NCI-H1048 (cell line): Measurements from ENCODE around the gene PLBD1.
A peak's percentile ranks its signal among the peaks of the same experiment; 100 is the strongest.

ENCODE experiments used
- DNase-seq: peaks from one replicate; lab custom pipeline; 2025; lab: John Stamatoyannopoulos, UW

PLBD1 gene

GRCh38 chr12:14564336-14564959 is 3.2 kb downstream of the PLBD1 start:
- DNase-seq, result no peak

- no peak for DNase-seq
Measured at GRCh38 chr12:14563046-14563445, 4.6 kb downstream of the PLBD1 start.

DNA sequence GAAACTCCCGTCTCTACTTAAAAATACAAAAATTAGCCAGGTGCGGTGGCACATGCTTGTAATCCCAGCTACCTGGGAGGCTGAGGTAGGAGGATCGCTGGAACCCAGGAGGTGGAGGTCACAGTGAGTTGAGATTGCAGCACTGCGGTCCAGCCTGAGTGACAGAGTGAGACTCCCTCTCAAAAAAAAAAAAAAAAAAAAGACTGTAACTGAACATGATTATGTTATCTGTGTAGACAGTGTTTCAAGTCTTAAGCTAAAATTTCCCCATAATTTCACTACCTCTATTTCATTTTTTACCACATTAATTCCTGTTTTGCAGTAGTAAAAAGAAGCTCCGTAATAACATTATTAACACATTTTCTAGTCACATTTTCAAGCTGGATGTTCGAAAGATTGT is 5.4 kb downstream of the PLBD1 start:
- no peak for DNase-seq

DNA sequence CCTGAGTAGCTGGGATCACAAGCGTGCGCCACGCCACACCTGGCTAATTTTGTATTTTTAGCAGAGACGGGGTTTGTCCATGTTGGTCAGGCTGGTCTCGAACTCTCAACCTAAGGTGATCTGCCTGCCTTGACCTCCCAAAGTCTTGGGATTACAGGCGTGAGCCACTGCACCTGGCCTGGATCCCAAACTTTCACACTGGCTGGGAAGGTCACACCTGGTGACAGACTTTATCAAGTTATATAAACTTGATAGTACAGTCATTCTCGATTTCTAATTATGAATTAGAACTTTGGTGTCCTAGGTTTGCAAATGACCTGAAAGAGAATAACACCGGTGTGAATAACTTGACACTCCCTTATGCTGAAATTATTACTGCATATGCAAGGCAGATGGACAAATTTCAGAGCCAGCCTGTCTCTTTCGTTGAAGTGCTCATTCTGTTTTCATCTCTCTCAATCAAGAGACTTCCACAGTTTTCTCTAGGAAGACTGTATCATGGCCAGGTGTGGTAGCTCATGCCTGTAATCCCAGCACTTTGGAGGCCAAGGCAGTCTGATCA is 5.9 kb downstream of the PLBD1 start:
- no peak for DNase-seq

DNA sequence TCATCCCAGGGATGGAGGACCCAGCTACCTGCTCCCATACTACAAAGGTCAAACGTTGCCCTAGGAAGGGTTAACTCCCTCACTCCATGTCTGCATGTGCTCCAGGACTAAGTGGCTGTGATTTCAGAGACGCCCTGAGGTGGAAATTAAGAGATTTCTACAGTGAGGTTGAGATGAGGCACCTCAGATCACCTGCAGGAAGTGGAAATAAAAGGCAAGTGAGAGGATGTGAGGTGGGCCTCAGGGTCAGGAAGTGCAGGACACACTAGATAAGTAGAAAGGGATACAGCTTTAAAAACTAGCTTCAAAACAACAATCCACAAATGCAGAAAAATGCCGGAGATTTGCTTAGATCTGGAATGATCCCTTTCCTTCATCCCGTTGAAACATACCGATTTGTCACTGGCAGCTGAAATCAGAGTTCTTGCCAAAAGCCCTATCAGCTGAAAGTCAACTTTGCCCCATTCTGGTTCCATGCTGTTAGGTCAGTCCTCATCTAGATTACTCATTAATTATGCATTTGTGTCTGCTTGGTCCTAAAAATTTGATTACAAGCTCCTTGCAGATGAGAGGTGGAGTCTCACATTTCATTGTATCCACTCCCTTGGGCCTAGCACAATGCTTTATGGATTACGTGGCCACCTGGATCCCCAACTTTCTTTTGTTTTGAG is 6.6 kb downstream of the PLBD1 start:
- DNase-seq, result no peak

DNA sequence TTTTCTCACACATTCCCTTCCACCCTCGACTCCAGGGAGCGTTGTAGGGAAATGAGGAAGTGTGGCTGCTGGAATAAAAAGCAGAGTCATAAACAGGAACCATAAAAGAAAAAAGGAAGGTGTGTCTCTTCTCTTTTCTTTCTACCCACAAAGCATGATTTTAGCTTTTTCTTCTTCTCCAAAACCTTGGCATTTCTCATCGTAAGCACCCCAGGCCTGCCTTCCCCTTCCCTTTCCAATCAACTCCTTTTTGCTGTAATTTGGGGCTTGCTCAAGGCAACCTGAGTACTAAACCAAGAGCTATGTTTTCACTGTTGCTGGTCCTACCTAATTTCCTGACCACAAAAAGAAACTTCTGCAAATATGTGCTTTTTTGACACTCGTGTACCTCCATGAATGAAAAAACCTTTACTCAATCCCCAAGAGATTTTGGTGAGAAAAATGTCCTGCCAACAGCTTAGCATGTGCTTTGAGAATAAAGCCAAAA is 9.2 kb downstream of the PLBD1 start:
- DNase-seq, result no peak

DNA sequence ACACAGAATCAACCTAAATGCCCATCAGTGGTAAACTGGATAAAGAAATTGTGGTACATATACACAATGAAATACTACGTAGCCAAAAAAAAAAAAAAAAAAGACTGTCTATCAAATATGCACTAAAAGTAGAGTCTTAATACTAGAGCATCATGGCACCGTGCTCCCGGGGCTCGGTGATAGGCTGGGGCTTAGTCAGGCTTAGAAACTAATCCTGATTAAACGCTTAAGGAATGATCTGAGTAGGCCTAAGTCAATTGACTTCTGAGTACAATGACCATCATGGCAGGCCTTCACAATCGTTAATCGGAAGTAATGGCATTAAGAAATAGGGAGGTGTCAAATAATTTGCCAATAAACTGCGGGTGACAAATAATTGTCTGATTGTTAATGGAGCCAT is 9.7 kb downstream of the PLBD1 start:
- DNase-seq, result no peak

GRCh38 chr12:14554281-14555007 is 13.2 kb downstream of the PLBD1 start:
- no peak for DNase-seq

DNA sequence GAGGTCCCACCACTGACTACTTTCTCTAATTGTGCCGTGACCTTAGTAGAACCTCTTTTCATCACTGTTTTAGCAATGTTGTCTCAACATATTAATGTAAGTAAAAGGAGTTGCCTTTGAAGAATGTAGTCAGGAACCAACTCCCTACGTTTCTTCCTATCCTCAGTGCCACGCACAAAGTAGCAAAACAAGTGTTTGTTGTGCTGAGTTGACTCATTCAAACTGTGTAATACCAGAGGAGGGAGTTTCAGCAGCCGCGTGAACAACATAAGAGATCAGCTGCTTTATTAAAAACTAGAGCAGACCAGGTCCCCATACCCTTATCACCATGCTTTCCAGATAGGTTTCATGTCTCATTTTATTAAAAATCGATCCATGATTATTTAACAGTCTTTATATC is 19.1 kb downstream of the PLBD1 start:
- no peak for DNase-seq

DNA sequence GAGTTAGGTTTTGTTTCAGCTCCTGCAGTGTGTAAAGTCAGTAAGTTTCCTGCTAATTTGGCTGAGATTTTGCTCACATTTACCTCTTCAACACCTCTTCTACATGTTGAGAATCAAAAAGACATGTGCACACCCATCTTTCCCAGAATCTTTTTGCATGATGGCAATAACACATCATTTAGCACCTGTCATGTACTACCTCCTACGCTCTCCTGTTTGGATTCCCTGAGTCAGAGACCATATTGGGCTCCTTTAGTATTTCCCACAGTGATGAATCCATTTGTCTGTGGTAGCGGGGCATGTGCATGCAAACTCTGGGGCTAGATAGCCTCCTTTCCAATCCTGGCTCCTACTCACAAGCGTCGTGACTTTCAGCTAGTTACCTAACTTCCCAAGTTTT is 20.1 kb downstream of the PLBD1 start:
- DNase-seq, result no peak

DNA sequence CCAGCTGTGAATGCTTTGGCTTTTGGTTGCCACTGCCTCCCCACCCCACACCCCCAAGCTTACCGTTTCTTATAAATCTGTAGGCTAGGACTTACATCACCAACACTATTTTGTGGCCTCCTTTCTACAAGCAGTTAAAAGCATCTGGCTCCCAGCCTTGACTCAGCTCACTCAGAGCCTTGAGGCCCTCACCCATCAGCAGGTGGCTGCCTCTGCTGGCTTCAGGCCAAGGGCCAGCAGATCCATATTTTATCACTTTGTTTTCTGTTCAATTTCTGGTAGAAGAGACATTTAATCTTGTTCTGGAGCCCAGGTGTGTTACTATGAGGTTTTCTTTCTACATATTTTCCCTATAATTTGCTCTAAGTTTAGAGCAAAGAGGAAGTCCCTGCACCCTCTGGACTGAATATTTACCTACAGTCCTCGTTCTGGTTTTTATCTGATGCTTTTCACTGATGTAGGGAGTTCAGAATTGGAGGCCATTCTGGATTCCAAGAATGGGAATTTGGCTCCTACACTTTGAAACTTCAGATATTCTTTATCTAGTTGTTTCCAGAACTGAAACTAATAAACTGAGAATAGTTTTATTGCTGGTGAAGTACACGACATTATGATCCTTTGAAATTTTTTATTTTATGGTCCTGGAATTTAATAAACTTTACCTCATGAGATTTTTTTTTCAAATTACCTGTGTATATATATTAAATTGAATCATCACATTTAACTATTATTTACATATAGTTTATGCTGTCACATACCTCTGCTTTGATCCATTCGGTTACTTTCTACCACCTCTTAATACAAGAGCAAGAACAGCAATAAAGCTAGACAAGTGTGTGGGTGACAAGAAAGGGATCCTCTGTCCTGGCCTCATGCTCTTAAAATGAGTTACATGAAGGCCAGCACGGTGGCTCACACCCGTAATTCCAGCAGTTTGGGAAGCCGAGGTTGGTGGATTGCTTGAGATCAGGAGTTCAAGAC is 22.2 kb downstream of the PLBD1 start:
- no peak for DNase-seq

- DNase-seq, result no peak
Measured at GRCh38 chr12:14540801-14541462, 26.8 kb downstream of the PLBD1 start.

GRCh38 chr12:14537088-14537487 is 30.6 kb downstream of the PLBD1 start:
- DNase-seq, result no peak

- no peak for DNase-seq
Measured at GRCh38 chr12:14532152-14532551, 35.5 kb downstream of the PLBD1 start.

GRCh38 chr12:14525964-14526363 is 41.7 kb downstream of the PLBD1 start:
- no peak for DNase-seq

GRCh38 chr12:14521822-14522221 is 45.9 kb downstream of the PLBD1 start:
- no peak for DNase-seq

DNA sequence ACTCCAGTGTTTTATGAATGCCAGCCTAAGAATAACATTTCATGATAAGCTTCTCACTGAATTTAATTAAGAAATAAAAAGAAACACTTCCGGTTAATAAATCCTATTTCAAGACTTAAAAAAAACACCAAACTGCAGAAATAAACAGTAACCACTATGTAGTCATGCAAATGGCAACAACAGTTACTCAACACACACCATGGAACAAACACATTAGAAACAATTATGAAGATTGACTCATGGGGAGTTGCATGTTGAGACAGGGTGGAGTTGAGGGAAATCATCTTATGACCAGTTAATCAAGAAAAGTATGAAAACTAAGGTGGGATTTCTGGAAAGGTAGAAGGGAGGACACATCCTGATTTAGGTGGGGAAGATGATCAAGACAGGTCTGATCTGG is 52.7 kb downstream of the PLBD1 start:
- no peak for DNase-seq

GRCh38 chr12:14514154-14514842 is 53.4 kb downstream of the PLBD1 start:
- peak; percentile 94 for DNase-seq

GRCh38 chr12:14510574-14510973 is 57.1 kb downstream of the PLBD1 start:
- DNase-seq, result no peak
